Measurements from ENCODE around the gene KLHL22. TPM values are rescaled to one million over a fixed set of nuclear protein-coding genes. Genes with fewer than 3 reads are reported as not detected.

The KLHL22 gene
- total and polyA plus RNA-seq, 2 of the 13 experiments (the other 11 are each of a cell fraction or from before 2014, with no cell fraction given), result 10.9 to 14.8 TPM

DNA sequence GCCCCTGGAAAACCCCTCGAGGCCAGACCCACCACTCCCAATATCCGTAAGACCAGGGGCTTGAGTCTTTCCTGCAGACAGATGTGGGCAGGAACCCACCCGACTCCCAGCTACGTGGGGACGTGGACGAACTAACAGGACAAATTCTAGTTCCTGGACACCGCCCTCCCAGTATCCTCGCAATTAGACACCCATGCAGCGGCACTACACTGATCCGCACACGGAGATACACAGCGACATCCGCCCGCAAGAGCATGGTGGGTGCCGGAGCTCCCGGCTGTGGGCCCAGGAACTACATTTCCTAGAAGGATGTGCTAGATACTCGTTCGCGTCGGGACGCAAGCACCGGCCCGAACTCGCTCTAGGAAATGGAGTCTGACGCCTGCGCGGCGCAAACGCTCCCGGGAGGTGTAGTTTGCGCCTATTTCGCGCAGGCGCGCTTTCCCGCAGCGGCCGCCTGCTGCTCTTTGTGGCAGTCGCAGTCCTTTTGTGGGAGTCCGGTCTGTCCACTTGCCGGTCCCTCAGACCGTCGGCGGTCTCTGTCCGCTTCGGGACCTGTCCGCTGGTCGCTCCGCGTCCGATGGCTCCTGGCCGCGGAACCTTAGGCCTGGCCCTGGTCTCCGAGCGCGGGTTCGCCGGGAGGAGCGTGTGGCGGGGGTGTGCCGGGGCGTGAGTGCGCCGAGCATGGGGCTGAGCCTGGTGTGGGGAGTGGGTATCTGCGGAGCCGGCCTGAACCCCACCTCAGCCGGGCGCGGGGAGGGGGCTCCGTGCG is 101.7 kb downstream of the KLHL22 start, which contains the start of gene ZNF74 (continued):
- TF ChIP-seq, protein P1, sequence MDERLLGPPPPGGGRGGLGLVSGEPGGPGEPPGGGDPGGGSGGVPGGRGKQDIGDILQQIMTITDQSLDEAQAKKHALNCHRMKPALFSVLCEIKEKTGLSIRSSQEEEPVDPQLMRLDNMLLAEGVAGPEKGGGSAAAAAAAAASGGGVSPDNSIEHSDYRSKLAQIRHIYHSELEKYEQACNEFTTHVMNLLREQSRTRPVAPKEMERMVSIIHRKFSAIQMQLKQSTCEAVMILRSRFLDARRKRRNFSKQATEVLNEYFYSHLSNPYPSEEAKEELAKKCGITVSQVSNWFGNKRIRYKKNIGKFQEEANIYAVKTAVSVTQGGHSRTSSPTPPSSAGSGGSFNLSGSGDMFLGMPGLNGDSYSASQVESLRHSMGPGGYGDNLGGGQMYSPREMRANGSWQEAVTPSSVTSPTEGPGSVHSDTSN (CRISPR knock-in tag; IDR thresholded peaks at IDR 0.05), result no peak
- no peak for TF ChIP-seq ZNF589 (CRISPR knock-in tag; conservative IDR thresholded peaks at IDR 0.05)
- TF ChIP-seq ZC3H13 (CRISPR knock-in tag; IDR thresholded peaks at IDR 0.05), result 0 out of 2 replicates have a peak, but pooled peaks have one; percentile 45
- no peak for TF ChIP-seq JUND (CRISPR knock-in tag; IDR thresholded peaks at IDR 0.05)
- TF ChIP-seq IKZF4 (CRISPR knock-in tag; IDR thresholded peaks at IDR 0.05; ENCODE audit: borderline replicate concordance, low read depth, not compliant biosample characterization), result no peak
- no peak for TF ChIP-seq ZFP1 (CRISPR knock-in tag; IDR thresholded peaks at IDR 0.05)
- TF ChIP-seq PHB2 (IDR thresholded peaks at IDR 0.05; ENCODE audit: partially characterized antibody), result no peak
- TF ChIP-seq, protein P2, sequence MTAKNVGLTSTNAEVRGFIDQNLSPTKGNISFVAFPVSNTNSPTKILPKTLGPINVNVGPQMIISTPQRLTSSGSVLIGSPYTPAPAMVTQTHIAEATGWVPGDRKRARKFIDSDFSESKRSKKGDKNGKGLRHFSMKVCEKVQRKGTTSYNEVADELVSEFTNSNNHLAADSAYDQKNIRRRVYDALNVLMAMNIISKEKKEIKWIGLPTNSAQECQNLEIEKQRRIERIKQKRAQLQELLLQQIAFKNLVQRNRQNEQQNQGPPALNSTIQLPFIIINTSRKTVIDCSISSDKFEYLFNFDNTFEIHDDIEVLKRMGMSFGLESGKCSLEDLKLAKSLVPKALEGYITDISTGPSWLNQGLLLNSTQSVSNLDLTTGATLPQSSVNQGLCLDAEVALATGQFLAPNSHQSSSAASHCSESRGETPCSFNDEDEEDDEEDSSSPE (CRISPR knock-in tag; IDR thresholded peaks at IDR 0.05), result no peak
- peak; percentile 34 for TF ChIP-seq CBX1 (IDR thresholded peaks at IDR 0.05; ENCODE audit: low read depth)
- TF ChIP-seq CENPX (CRISPR knock-in tag; IDR thresholded peaks at IDR 0.05), result no peak
- TF ChIP-seq MAFK (conservative IDR thresholded peaks at IDR 0.05 in 1 of 2, IDR thresholded peaks at IDR 0.05 in 1 of 2; ENCODE audit: low read length in 2 of 2), result no peak
- TF ChIP-seq, protein P3, sequence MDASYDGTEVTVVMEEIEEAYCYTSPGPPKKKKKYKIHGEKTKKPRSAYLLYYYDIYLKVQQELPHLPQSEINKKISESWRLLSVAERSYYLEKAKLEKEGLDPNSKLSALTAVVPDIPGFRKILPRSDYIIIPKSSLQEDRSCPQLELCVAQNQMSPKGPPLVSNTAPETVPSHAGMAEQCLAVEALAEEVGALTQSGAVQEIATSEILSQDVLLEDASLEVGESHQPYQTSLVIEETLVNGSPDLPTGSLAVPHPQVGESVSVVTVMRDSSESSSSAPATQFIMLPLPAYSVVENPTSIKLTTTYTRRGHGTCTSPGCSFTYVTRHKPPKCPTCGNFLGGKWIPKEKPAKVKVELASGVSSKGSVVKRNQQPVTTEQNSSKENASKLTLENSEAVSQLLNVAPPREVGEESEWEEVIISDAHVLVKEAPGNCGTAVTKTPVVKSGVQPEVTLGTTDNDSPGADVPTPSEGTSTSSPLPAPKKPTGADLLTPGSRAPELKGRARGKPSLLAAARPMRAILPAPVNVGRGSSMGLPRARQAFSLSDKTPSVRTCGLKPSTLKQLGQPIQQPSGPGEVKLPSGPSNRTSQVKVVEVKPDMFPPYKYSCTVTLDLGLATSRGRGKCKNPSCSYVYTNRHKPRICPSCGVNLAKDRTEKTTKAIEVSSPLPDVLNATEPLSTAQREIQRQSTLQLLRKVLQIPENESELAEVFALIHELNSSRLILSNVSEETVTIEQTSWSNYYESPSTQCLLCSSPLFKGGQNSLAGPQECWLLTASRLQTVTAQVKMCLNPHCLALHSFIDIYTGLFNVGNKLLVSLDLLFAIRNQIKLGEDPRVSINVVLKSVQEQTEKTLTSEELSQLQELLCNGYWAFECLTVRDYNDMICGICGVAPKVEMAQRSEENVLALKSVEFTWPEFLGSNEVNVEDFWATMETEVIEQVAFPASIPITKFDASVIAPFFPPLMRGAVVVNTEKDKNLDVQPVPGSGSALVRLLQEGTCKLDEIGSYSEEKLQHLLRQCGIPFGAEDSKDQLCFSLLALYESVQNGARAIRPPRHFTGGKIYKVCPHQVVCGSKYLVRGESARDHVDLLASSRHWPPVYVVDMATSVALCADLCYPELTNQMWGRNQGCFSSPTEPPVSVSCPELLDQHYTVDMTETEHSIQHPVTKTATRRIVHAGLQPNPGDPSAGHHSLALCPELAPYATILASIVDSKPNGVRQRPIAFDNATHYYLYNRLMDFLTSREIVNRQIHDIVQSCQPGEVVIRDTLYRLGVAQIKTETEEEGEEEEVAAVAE (CRISPR knock-in tag; IDR thresholded peaks at IDR 0.05; ENCODE audit: borderline replicate concordance), result 0 out of 2 replicates have a peak, but pooled peaks have one; percentile 61
- peak; percentile 75 for TF ChIP-seq KDM5B (CRISPR knock-in tag; IDR thresholded peaks at IDR 0.05; ENCODE audit: borderline replicate concordance)
- TF ChIP-seq ZIK1 (CRISPR knock-in tag; IDR thresholded peaks at IDR 0.05; ENCODE audit: borderline replicate concordance, low read depth), result peak; percentile 24; the same call in 1 of the 2 replicates
- TF ChIP-seq TEAD2 (CRISPR knock-in tag; IDR thresholded peaks at IDR 0.05), result no peak
- TF ChIP-seq SRSF9 (IDR thresholded peaks at IDR 0.05; ENCODE audit: borderline replicate concordance, insufficient read depth, low read depth, low read length, poor library complexity, severe bottlenecking), result no peak
- no peak for TF ChIP-seq RAD51 (IDR thresholded peaks at IDR 0.05; ENCODE audit: borderline replicate concordance)
- no peak for TF ChIP-seq ZNF446 (CRISPR knock-in tag; IDR thresholded peaks at IDR 0.05)
- TF ChIP-seq NR2C2 (CRISPR knock-in tag; IDR thresholded peaks at IDR 0.05; ENCODE audit: borderline replicate concordance), result 0 out of 2 replicates have a peak, but pooled peaks have one; percentile 26
- TF ChIP-seq ZNF430 (CRISPR knock-in tag; IDR thresholded peaks at IDR 0.05), result no peak
- 0 out of 2 replicates have a peak, but pooled peaks have one; percentile 8 for TF ChIP-seq ZNF343 (CRISPR knock-in tag; IDR thresholded peaks at IDR 0.05)
- TF ChIP-seq HNRNPK (IDR thresholded peaks at IDR 0.05; ENCODE audit: low read depth, low read length, poor library complexity, severe bottlenecking), result no peak
- no peak for TF ChIP-seq ZNF510 (CRISPR knock-in tag; IDR thresholded peaks at IDR 0.05; ENCODE audit: low read depth)
- TF ChIP-seq CAMTA2 (CRISPR knock-in tag; IDR thresholded peaks at IDR 0.05; ENCODE audit: borderline replicate concordance), result no peak; the same call in 1 of the 2 replicates

Data from HepG2 (cell line).